ENCODE results near the gene C19orf47. TPM values are rescaled to one million over a fixed set of nuclear protein-coding genes. Genes with fewer than 3 reads are reported as not detected.

C19orf47 gene
- total and polyA plus RNA-seq, 4 donors, result 6.9 to 24.4 (median 15.8) TPM

DNA sequence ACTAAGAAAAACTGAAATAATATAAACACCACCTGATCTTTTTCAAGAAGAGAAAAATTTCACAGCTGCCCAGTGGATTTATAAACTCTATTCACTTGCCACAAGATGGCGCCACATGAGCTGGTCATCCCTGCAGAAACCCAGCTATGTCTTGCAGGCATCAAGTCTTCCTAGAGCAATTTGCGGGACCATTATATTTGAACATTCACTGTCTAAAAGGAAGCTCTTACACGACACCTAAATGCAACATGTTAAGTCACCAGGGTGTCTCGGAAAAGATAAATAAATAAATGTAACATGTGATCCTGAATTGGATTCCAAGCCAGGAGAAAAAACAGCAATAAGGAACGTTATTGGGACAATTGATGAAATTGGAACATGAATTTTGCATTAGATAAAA lies 42.8 kb downstream of the C19orf47 start:
- peak; percentile 44 to 96 (median 73) for DNase-seq (ENCODE audit: low read depth in 4 of 6, low spot score in 6 of 6)
- Histone ChIP-seq H3K4me1 (ENCODE audit: control insufficient read depth, insufficient read depth, low read length) (no peaks in the 10 kb centered on the region), H3K27me3 (ENCODE audit: control insufficient read depth, insufficient read depth, low read length) (no peaks in the 10 kb centered on the region), H3K36me3 (ENCODE audit: control insufficient read depth, insufficient read depth, low read length) (no peaks in the 10 kb centered on the region), H3K9me3 (ENCODE audit: control insufficient read depth, insufficient read depth, low read length) (no peaks in the 10 kb centered on the region), H3K4me3 (ENCODE audit: low read depth, low read length) (no peak overlapping the region), H3K27ac (ENCODE audit: low read depth, low read length) (no peak overlapping the region)
- whole genome bisulfite sequencing (ENCODE audit: insufficient coverage), result 60% methylated on average over 1 of the region's 5 CpGs

DNA sequence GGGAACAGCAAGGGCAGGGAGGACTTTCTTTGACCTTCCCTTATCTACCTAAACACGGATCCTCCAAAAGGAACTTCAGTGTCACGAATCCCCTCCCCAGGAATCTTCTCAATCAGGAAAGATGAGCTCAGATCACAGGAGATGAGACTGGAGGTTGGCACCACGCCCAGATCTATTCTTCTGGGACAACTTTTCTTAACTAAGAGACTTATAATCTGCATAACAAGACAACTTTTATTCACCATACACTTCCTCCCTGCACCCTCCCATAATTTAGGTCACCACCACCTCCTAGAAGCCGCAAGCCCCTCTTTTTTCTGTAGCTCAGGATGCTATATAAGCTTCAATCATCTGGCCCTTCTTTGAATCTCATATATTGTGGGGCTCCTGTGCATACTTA lies 43.9 kb downstream of the C19orf47 start:
- peak in 1 of 6 donors; percentile 10 for DNase-seq (ENCODE audit: low read depth in 4 of 6, low spot score in 6 of 6)
- H3K9me3 ChIP-seq (ENCODE audit: control insufficient read depth, insufficient read depth, low read length), result no peaks in the 10 kb centered on the region
- no peak overlapping the region for H3K4me3 ChIP-seq (ENCODE audit: low read depth, low read length)
- no peaks in the 10 kb centered on the region for H3K36me3 ChIP-seq (ENCODE audit: control insufficient read depth, insufficient read depth, low read length)
- no peaks in the 10 kb centered on the region for H3K27me3 ChIP-seq (ENCODE audit: control insufficient read depth, insufficient read depth, low read length)
- no peak overlapping the region for H3K27ac ChIP-seq (ENCODE audit: low read depth, low read length)
- H3K4me1 ChIP-seq (ENCODE audit: control insufficient read depth, insufficient read depth, low read length), result no peaks in the 10 kb centered on the region
- 47% methylated on average over 4 of the region's 4 CpGs for WGBS (ENCODE audit: insufficient coverage)

DNA sequence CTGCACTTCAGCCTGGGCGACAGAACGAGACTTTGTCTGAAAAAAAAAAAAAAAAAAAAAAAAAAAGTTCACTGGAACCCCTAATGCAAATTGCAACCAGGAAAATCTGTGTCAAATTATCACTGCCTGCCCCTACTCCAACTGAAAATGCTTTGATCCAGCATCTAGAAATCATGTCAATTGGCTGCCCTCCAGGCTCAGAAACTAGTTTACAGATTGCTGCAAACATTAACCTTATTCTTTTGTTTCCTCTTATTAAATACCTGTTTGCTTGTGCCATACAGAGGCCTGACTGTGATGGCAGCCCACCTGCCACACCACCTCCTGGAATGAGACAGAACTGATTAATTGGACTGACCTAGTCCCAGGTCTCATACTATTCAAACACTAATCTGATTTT lies 44.4 kb downstream of the C19orf47 start:
- H3K27me3 ChIP-seq (ENCODE audit: control insufficient read depth, insufficient read depth, low read length), result no peaks in the 10 kb centered on the region
- H3K36me3 ChIP-seq (ENCODE audit: control insufficient read depth, insufficient read depth, low read length), result no peaks in the 10 kb centered on the region
- H3K4me3 ChIP-seq (ENCODE audit: low read depth, low read length), result no peak overlapping the region
- no peak for DNase-seq (ENCODE audit: low read depth in 4 of 6, low spot score in 6 of 6)
- no peaks in the 10 kb centered on the region for H3K9me3 ChIP-seq (ENCODE audit: control insufficient read depth, insufficient read depth, low read length)
- no CpG with 5 or more reads among the region's 2 CpGs for WGBS (ENCODE audit: insufficient coverage)
- H3K4me1 ChIP-seq (ENCODE audit: control insufficient read depth, insufficient read depth, low read length), result no peaks in the 10 kb centered on the region
- H3K27ac ChIP-seq (ENCODE audit: low read depth, low read length), result no peak overlapping the region

DNA sequence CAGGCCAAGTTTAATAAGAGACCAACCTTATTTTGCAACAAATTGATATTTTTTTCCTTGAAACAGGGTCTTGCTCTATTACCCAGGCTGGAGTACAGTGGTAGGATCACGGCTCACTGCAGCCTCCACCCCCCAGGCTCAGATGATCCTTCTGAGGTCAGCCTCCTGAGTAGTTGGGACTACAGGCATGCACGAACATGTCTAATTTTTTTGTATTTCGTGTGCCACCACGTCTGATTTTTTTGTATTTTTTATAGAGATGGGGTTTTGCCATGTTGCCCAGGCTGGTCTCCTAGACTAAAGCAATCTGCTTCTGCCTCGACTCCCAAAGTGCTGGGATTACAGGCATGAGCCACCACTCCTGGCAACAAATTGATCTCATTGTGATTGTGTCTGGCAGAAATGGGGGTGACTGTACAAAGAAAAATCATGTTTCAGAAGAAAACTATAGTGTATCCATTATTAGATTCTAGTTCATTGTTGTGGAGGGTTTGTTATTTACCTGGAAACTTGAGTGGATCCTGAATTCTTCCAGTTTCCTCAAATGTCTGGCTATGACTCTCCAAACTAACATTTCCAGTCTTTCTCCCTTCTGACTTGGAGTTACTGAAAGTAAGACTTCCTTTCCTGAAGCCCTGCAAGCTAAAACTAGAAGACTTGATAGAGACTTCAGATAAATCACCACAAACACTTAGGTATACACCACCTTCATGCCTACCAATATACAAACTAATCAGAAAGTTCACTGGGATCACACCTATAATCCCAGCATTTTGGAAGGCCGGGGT lies 45.8 kb downstream of the C19orf47 start:
- DNase-seq (ENCODE audit: low read depth in 4 of 6, low spot score in 6 of 6), result no peak
- H3K9me3 ChIP-seq (ENCODE audit: control insufficient read depth, insufficient read depth, low read length), result no peaks in the 10 kb centered on the region
- no peaks in the 10 kb centered on the region for H3K27me3 ChIP-seq (ENCODE audit: control insufficient read depth, insufficient read depth, low read length)
- no peaks in the 10 kb centered on the region for H3K36me3 ChIP-seq (ENCODE audit: control insufficient read depth, insufficient read depth, low read length)
- H3K4me3 ChIP-seq (ENCODE audit: low read depth, low read length), result no peak overlapping the region
- no peaks in the 10 kb centered on the region for H3K4me1 ChIP-seq (ENCODE audit: control insufficient read depth, insufficient read depth, low read length)
- WGBS (ENCODE audit: insufficient coverage), result 87% methylated on average over 6 of the region's 6 CpGs
- no peak overlapping the region for H3K27ac ChIP-seq (ENCODE audit: low read depth, low read length)

DNA sequence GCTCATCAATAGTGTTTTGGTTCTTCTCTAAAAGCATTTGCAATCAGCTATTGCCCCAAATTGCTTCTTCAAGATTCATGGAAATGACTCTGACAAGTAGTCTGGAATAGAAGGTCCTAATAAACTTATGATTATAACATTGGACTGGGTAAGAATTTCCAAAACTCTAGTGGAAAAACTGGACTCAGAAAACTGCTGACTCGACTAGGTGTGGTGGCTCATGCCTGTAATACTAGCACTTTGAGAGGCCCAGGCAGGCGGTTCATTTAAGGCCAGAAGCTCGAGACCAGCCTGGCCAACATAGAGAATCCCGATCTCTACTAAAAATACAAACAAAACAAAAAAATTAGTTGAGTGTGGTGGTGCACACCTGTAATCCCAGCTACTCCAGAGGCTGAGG lies 47.5 kb downstream of the C19orf47 start:
- Histone ChIP-seq H3K9me3 (ENCODE audit: control insufficient read depth, insufficient read depth, low read length) (no peaks in the 10 kb centered on the region), H3K4me1 (ENCODE audit: control insufficient read depth, insufficient read depth, low read length) (no peaks in the 10 kb centered on the region)
- 100% methylated on average over 3 of the region's 4 CpGs for WGBS (ENCODE audit: insufficient coverage)

DNA sequence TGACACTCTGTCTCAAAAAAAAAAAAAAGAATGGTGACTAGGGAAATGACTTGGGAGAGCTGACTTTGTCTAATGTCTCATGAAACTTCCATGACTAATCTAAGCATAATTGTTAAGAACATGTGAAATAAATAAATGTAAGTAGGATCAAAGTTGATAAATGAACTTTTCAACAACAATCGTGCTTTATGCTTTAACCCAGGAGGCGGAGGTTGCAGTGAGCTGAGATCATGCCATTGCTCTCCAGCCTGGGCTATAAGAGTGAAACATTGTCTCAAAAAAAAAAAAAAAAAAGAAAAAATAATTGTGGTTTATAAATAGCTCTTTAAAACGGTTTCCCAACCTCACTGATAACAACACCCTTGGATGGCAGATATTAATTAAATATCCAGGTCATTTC lies 50.2 kb downstream of the C19orf47 start:
- no peak for DNase-seq (ENCODE audit: low read depth in 4 of 6, low spot score in 6 of 6)

More for the DNA sequence above, 47.5 kb downstream of the C19orf47 start:
- DNase-seq (ENCODE audit: low read depth in 4 of 6, low spot score in 6 of 6), result no peak
- Histone ChIP-seq H3K36me3 (ENCODE audit: control insufficient read depth, insufficient read depth, low read length) (no peaks in the 10 kb centered on the region), H3K27me3 (ENCODE audit: control insufficient read depth, insufficient read depth, low read length) (no peaks in the 10 kb centered on the region), H3K27ac (ENCODE audit: low read depth, low read length) (no peak overlapping the region), H3K4me3 (ENCODE audit: low read depth, low read length) (no peak overlapping the region)

DNA sequence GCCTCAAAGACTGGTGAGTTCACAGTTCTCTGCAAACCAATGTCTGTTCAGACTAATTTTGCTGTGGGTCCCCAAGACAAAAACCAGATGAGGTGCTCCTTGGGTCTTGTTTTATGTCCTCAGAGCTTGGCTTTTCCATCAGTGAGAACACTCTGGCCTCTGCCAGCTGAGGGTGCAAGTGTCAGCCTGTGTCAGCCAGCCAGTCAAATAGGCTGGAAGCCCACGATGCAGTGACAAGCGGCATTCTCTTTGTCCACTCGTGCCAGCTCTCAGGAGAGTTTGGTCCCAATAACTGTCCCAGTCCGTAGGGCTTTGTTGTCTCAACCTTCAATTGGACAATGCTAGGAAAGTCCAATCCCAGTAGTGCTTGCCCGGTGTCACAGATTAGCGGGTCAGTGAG lies 53.6 kb downstream of the C19orf47 start:
- Histone ChIP-seq H3K4me3 (ENCODE audit: low read depth, low read length) (no peak overlapping the region), H3K36me3 (ENCODE audit: control insufficient read depth, insufficient read depth, low read length) (no peaks in the 10 kb centered on the region), H3K9me3 (ENCODE audit: control insufficient read depth, insufficient read depth, low read length) (no peaks in the 10 kb centered on the region), H3K27ac (ENCODE audit: low read depth, low read length) (no peak overlapping the region), H3K27me3 (ENCODE audit: control insufficient read depth, insufficient read depth, low read length) (no peaks in the 10 kb centered on the region), H3K4me1 (ENCODE audit: control insufficient read depth, insufficient read depth, low read length) (no peaks in the 10 kb centered on the region)
- WGBS (ENCODE audit: insufficient coverage), result 76% methylated on average over 6 of the region's 6 CpGs
- no peak for DNase-seq (ENCODE audit: low read depth in 4 of 6, low spot score in 6 of 6)

More for the DNA sequence above, 50.2 kb downstream of the C19orf47 start:
- no peak overlapping the region for H3K4me3 ChIP-seq (ENCODE audit: low read depth, low read length)
- H3K27me3 ChIP-seq (ENCODE audit: control insufficient read depth, insufficient read depth, low read length), result no peaks in the 10 kb centered on the region
- no peaks in the 10 kb centered on the region for H3K4me1 ChIP-seq (ENCODE audit: control insufficient read depth, insufficient read depth, low read length)
- no CpG with 5 or more reads among the region's 3 CpGs for WGBS (ENCODE audit: insufficient coverage)
- no peaks in the 10 kb centered on the region for H3K9me3 ChIP-seq (ENCODE audit: control insufficient read depth, insufficient read depth, low read length)
- H3K36me3 ChIP-seq (ENCODE audit: control insufficient read depth, insufficient read depth, low read length), result no peaks in the 10 kb centered on the region
- no peak overlapping the region for H3K27ac ChIP-seq (ENCODE audit: low read depth, low read length)

DNA sequence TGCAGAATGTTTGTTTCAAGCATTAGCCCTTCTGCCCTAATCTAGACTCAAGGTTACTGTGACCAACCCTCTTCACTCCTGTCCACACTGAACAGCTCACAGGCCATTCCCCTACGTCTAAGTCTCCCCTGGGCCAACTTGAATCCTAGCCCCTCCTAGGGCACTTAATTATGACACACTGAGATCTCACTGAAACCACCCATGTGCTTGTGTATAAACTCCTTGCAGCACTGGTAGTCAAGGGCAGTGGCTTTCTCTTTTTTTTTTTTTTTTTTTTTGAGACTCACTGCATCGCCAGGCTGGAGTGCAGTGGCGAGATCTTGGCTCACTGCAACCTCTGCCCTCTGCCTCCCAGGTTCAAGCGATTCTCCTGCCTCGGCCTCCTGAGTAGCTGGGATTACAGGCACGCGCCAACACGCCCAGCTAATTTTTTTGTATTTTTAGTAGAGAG lies 61.2 kb downstream of the C19orf47 start:
- Histone ChIP-seq H3K4me1 (ENCODE audit: control insufficient read depth, insufficient read depth, low read length) (peaks cover 20% of the 10 kb centered on the region), H3K27me3 (ENCODE audit: control insufficient read depth, insufficient read depth, low read length) (no peaks in the 10 kb centered on the region), H3K36me3 (ENCODE audit: control insufficient read depth, insufficient read depth, low read length) (peaks cover 9% of the 10 kb centered on the region), H3K27ac (ENCODE audit: low read depth, low read length) (no peak overlapping the region), H3K4me3 (ENCODE audit: low read depth, low read length) (no peak overlapping the region), H3K9me3 (ENCODE audit: control insufficient read depth, insufficient read depth, low read length) (no peaks in the 10 kb centered on the region)
- no peak for DNase-seq (ENCODE audit: low read depth in 4 of 6, low spot score in 6 of 6)
- WGBS (ENCODE audit: insufficient coverage), result 83% methylated on average over 4 of the region's 8 CpGs

DNA sequence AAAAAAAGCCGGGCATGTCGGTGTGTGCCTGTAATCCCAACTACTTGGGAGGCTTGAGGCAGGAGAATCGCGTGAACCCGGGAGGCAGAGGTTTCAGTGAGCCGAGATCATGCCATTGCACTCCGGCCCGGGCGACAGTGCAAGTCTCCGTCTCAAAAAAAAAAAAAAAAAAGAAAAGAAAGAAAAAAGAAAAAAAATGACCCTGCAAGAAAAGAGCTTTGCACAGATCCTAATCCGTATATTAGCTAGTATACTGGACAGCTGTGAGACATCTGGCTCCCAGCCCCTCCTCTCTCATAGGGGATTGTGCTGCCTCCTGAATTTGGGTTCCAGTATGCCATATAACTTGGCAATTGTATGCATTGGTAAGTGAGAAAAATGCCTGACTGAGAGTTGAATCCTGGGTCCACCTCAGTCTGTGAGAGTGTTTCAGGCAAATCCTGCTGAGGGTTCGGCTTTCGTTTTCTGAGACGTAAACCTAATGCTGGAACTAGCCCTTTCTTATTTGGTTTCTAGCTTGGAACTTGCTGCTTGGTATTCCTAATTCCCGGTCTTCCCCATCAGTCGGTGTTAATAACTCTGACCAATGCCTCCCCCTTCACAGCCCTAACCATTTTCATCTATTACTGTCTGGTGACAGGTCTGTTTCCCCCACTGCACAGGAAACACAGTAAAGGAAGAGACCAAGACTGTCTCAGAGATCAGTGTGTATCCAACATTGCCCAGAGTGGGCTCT lies 61.8 kb downstream of the C19orf47 start:
- DNase-seq (ENCODE audit: low read depth in 4 of 6, low spot score in 6 of 6), result no peak
- Histone ChIP-seq H3K9me3 (ENCODE audit: control insufficient read depth, insufficient read depth, low read length) (no peaks in the 10 kb centered on the region), H3K4me3 (ENCODE audit: low read depth, low read length) (no peak overlapping the region), H3K27me3 (ENCODE audit: control insufficient read depth, insufficient read depth, low read length) (no peaks in the 10 kb centered on the region), H3K36me3 (ENCODE audit: control insufficient read depth, insufficient read depth, low read length) (peaks cover 9% of the 10 kb centered on the region), H3K27ac (ENCODE audit: low read depth, low read length) (peak overlapping the region; percentile 98), H3K4me1 (ENCODE audit: control insufficient read depth, insufficient read depth, low read length) (peaks cover 20% of the 10 kb centered on the region)
- WGBS (ENCODE audit: insufficient coverage), result 86% methylated on average over 5 of the region's 16 CpGs
